Fibroblast of skin of left biceps (primary cell): Measurements from ENCODE around the gene NPC1.
"Not testable (repeated sequence)": the region's sequence is repeated elsewhere in the genome, so short reads cannot be mapped to it uniquely, and the experiment has no call there.

ENCODE experiments used
- DNase-seq, 2 experiments: peaks; one replicate each; pipeline ENCODE4 v3.0.0-alpha.2; 2013; ENCODE audit warnings: low read depth in 2 of 2

NPC1 gene

GRCh38 chr18:23575309-23575651 lies 11.0 kb downstream of the NPC1 start:
- DNase-seq = no peak

GRCh38 chr18:23574611-23575308 lies 11.5 kb downstream of the NPC1 start:
- no peak for DNase-seq

- no peak for DNase-seq
These were observed 12.5 kb downstream of the NPC1 start for GRCh38 chr18:23573626-23574431.

GRCh38 chr18:23573020-23573419 lies 13.3 kb downstream of the NPC1 start:
- DNase-seq = no peak

GRCh38 chr18:23572570-23572969 lies 13.7 kb downstream of the NPC1 start:
- no peak for DNase-seq

GRCh38 chr18:23572012-23572411 lies 14.3 kb downstream of the NPC1 start:
- DNase-seq = no peak

GRCh38 chr18:23570912-23571504 lies 15.3 kb downstream of the NPC1 start:
- no peak for DNase-seq

GRCh38 chr18:23569299-23570063 lies 16.8 kb downstream of the NPC1 start:
- no peak for DNase-seq

GRCh38 chr18:23568281-23569138 lies 17.8 kb downstream of the NPC1 start:
- DNase-seq = no peak

- DNase-seq = no peak
These were observed 18.6 kb downstream of the NPC1 start for GRCh38 chr18:23567671-23568070.

GRCh38 chr18:23565916-23566547 lies 20.3 kb downstream of the NPC1 start:
- DNase-seq = no peak

GRCh38 chr18:23563377-23564043 lies 22.8 kb downstream of the NPC1 start:
- DNase-seq = no peak

- DNase-seq = no peak
These were observed 26.1 kb downstream of the NPC1 start for GRCh38 chr18:23560186-23560585.

- DNase-seq = not testable (repeated sequence)
These were observed 28.8 kb downstream of the NPC1 start for GRCh38 chr18:23557511-23557910.

GRCh38 chr18:23556145-23556780 lies 30.0 kb downstream of the NPC1 start:
- DNase-seq = no peak

GRCh38 chr18:23553887-23554286 lies 32.4 kb downstream of the NPC1 start:
- DNase-seq = no peak

GRCh38 chr18:23552505-23552904 lies 33.8 kb downstream of the NPC1 start:
- no peak for DNase-seq

- no peak for DNase-seq
These were observed 34.3 kb downstream of the NPC1 start for GRCh38 chr18:23551978-23552377.

GRCh38 chr18:23550898-23551297 lies 35.4 kb downstream of the NPC1 start:
- no peak for DNase-seq

GRCh38 chr18:23548719-23549118 lies 37.6 kb downstream of the NPC1 start:
- DNase-seq = no peak
